ENCODE data around the gene ZDHHC24.

ZDHHC24 gene

DNA sequence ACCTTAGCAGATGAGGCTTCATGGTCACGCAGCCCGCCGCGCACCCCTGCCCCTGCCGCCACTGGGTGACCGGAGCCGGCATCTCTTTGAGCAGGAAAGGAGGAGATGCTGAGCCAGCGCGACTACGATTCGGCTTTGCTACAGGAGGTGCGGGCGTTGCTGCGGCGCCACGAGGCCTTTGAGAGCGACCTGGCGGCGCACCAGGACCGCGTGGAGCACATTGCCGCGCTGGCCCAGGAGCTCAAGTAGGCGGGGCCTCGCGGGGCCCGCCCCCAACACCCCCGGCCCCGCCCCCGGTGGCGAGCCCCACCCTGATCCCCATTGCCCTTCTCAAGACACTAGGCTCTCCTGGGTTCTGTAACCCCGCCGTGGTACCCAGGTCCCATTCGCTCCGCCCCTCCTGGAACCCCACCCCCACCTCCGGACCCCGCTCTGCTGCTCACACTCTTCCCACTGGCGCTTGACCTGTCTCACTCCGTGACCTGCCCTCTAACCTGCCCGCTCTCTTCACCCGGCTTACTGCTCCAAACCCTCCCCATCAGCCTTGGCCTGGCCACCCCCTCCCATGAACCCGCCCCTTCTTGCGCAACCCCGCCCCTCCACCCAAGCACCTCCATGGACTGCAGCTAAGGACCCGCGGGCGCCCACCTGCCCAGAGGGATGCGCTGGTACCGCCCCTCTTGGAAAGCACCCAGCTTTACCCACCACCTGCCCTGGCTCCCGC lies 13.5 kb upstream of the ZDHHC24 start:
- TF ChIP-seq GATA2 (IDR thresholded peaks at IDR 0.05; ENCODE audit: low read depth, low read length): no peak
- no peak for TF ChIP-seq GATA3 (IDR thresholded peaks at IDR 0.05; ENCODE audit: low read depth, low read length)

DNA sequence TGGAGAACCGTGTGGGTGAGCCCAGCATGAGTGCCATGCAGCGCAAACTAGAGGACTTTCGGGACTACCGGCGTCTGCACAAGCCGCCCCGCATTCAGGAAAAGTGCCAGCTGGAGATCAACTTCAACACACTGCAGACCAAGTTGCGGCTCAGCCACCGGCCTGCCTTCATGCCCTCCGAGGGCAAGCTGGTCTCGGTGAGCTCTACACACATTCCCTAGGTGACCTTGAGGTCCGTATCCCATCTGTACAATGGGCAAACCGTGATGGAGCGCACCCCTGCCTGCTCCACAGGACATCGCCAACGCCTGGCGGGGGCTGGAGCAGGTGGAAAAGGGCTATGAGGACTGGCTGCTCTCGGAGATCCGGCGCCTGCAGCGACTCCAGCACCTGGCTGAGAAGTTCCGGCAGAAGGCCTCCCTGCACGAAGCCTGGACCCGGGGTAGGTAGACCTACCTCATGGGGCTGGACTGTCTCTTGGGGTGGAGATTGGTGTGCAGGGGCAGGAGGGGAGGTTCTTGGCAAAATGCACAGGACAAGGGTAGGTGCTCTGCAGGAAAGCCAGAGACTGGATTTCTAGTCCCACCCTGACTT lies 12.0 kb upstream of the ZDHHC24 start:
- no peak for TF ChIP-seq GATA2 (IDR thresholded peaks at IDR 0.05; ENCODE audit: low read depth, low read length)

- no peak for TF ChIP-seq GATA2 (IDR thresholded peaks at IDR 0.05; ENCODE audit: low read depth, low read length)
- no peak for TF ChIP-seq GATA3 (IDR thresholded peaks at IDR 0.05; ENCODE audit: low read depth, low read length)
These were observed 10.2 kb upstream of the ZDHHC24 start for GRCh38 chr11:66556086-66556485.

DNA sequence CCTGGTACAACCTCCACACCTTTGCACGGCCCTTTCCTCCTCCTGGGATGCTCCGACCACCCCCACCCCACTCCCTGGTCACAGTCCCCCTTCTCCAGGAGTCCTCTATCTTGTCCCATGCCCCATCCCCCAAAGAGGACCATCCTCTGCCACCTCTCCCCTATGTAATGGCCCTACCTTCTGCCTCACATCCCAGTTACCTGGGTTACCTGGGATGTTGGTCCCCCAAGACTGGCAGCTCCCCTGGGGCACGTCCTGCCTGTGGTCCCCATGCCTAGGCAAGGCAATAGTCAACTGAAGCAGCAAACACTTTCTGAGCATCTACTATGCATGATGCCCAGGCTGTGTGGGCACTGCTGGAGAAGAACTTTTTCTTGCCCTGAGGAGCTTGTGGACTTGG lies 9.6 kb upstream of the ZDHHC24 start:
- no peak for TF ChIP-seq GATA2 (IDR thresholded peaks at IDR 0.05; ENCODE audit: low read depth, low read length)
- no peak for TF ChIP-seq GATA3 (IDR thresholded peaks at IDR 0.05; ENCODE audit: low read depth, low read length)

DNA sequence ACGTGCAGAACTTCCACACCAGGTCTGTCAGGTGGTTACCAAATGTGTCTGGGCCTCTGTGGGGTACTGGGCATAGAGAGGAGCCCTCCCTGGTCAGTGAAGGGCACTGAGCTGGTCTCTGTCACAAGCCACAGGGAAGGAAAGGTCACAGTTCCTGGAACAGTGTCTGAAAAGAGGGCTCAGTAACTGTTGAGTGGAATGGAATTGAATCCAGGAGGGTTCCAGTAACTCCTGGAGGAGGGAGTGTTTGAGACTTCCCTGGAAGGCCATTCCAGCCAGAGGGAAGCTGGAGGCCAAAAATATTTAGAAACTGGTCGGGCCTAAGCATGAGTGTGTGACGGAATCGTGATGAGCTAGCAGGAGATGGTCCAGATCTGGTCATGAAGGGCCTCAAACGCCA lies 8.8 kb upstream of the ZDHHC24 start:
- no peak for TF ChIP-seq GATA2 (IDR thresholded peaks at IDR 0.05; ENCODE audit: low read depth, low read length)
- TF ChIP-seq GATA3 (IDR thresholded peaks at IDR 0.05; ENCODE audit: low read depth, low read length): no peak

- no peak for TF ChIP-seq GATA3 (IDR thresholded peaks at IDR 0.05; ENCODE audit: low read depth, low read length)
- TF ChIP-seq GATA2 (IDR thresholded peaks at IDR 0.05; ENCODE audit: low read depth, low read length): no peak
These were observed 5.0 kb upstream of the ZDHHC24 start for GRCh38 chr11:66550887-66551286.

DNA sequence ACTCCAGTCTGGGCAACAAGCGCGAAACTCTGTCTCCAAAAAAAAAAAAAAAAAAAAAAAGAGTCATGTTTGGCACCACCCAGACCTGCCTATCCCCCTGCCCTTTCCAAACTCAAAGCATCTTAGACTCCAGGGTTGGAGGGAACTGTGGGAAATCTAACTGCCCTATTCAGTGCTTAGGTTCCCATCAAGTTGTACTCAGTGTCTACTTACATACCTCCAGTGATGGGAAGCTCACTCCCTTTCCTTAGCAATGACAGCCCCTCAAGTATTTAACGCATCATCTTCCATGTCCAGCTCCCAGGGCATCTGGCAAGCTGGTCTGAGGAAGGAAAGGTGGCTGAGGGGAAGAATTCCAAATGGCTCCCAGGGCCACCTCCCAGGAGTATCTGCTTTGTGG lies 3.8 kb upstream of the ZDHHC24 start:
- TF ChIP-seq GATA3 (IDR thresholded peaks at IDR 0.05; ENCODE audit: low read depth, low read length) (no peak), GATA2 (IDR thresholded peaks at IDR 0.05; ENCODE audit: low read depth, low read length) (no peak)

DNA sequence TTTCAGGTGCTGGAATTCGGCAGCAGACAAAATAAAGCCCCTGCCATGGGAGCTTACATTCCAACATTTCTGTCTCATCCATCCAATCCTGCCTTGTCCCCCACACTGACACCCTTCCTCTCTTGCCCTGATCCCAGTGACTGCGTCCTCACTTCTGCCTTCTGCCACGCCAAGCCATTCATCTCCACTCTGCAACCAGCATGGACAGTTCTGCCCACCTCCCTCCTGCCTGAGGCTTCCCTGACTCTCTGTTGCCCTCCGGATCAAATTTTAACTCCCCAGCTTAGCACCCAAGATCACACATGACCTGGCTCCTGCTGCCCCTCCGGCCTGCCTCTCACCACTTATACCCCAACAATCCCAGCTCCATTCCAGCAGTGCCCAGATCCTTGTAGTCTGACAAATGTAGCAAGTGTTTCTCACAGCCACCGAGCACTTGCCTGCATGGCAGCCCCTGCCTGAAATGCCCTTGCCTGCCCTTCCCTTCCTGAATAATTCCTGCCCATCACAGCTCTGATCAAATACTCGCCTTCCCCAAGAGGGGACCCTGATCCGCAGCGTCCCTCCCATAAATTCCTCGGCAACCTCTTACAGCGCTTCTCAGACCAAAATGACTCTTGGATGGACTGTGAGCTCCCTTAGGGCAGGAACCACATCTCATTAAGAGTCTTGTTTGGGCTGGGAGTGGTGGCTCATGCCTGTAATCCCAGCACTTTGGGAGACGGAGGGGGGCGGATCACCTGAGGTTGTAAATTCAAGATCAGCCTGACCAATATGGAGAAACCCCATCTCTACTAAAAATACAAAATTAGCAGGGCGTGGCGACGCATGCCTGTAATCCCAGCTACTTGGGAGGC lies 3.2 kb upstream of the ZDHHC24 start:
- TF ChIP-seq GATA3 (IDR thresholded peaks at IDR 0.05; ENCODE audit: low read depth, low read length): no peak
- TF ChIP-seq GATA2 (IDR thresholded peaks at IDR 0.05; ENCODE audit: low read depth, low read length): no peak

DNA sequence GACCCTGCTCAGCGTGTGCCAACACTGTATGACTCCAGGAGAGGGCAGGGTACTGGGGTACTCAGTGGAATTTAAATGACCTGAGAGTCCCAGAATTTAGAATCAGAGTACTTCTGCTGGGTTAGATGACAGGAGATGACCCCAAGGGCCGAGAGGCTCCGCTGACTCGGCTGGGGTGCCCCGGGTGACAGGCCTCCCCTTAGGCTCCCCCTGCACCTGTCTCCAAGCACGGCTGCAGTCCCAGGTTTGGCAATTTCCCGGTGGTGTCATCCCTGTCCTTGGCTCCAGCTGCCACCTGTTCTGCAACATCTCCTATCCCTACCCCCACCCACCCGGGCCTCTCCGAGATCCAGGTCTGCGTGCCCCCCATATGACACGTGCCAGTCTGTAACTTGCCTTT lies 2.2 kb upstream of the ZDHHC24 start:
- TF ChIP-seq GATA3 (IDR thresholded peaks at IDR 0.05; ENCODE audit: low read depth, low read length): no peak

GRCh38 chr11:66547662-66548009 lies 1.8 kb upstream of the ZDHHC24 start:
- TF ChIP-seq GATA2 (IDR thresholded peaks at IDR 0.05; ENCODE audit: low read depth, low read length): no peak
- no peak for TF ChIP-seq GATA3 (IDR thresholded peaks at IDR 0.05; ENCODE audit: low read depth, low read length)

DNA sequence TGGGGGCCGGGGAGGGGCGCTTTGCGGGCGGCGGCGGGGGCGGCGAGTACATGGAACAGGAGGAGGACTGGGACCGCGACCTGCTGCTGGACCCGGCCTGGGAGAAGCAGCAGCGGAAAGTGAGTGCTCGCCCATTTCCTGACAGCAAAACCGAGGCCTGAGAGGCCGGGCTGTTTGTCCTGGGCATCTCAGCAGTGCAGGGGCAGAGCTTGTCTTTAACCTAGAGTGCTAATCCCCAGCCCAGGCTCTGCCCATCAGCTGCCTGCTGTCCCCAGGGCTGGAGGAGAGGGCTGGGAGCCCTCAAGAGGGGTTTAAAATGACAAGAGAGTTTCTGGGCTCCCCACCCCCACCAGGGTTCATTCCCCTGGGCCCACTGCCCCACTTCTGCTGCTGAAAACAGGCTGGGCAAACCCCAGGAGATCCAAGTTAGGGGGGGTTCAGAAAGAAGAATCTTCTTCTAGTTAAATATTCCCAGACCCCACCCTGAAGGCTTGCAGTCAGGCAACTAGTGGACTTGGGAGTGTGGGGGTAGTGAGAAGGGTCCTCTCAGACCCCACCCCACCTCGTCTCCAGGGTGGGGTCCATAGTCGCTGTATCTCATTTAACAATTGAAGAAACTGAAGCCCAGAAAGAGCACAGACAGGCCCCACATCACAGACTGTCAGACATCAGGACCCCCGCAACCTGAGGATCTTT lies 1.3 kb upstream of the ZDHHC24 start:
- no peak for TF ChIP-seq GATA2 (IDR thresholded peaks at IDR 0.05; ENCODE audit: low read depth, low read length)
- TF ChIP-seq GATA3 (IDR thresholded peaks at IDR 0.05; ENCODE audit: low read depth, low read length): no peak

DNA sequence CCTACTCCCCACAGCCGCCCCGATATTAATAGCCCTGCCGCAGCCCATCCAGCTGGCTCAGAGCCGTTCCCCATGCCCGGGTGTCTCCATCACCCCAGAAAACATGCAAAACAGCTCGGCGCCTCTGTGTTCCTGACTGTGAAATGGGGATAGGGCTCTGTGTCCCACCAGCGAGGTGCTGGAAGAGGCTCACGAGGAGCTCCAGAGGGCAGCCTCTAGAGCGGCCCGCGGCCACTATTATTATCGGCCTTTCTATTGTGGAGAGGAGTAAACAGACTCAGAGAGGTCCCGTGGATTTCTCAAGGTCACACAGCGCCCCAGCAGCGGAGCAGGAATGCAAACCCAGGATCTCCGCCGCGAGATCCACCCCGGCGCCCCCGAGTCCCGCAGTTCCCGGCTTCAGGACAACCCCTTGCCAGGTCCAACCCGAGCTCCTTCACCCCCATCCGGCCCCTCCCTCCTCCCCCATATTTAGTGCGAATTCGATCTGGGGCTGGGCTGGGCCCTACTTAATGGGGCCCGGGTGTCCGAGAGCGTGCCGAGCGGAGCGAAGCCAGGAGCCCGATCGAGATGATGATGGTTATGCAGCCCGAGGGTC lies 619 bp upstream of the ZDHHC24 start, which contains the start of gene ACTN3:
Gene ACTN3, plus strand, starts transcription at position 536 of the 598 bp plus-strand sequence. Its CDS starts 35 bp downstream, at position 571.
- TF ChIP-seq GATA3 (IDR thresholded peaks at IDR 0.05; ENCODE audit: low read depth, low read length) (no peak), GATA2 (IDR thresholded peaks at IDR 0.05; ENCODE audit: low read depth, low read length) (no peak)

GRCh38 chr11:66543263-66544107 lies 2.4 kb downstream of the ZDHHC24 start:
- TF ChIP-seq GATA3 (IDR thresholded peaks at IDR 0.05; ENCODE audit: low read depth, low read length) (no peak), GATA2 (IDR thresholded peaks at IDR 0.05; ENCODE audit: low read depth, low read length) (no peak)
